Renal cortex interstitium (tissue), 11 donors: ENCODE results near the gene SNX3. TPM values are rescaled to one million over a fixed set of nuclear protein-coding genes. Genes with fewer than 3 reads are reported as not detected.

ENCODE experiments used
- DNase-seq, 11 donors: peaks; one replicate each; pipeline ENCODE4 v3.0.0-alpha.2; 2013; ENCODE audit warnings: low read depth in 9 of 11, low spot score in 4 of 11; ENCODE audit errors: extremely low read depth in 1 of 11
- polyA plus RNA-seq, 3 donors: library from polyadenylated mRNA; unstranded; fragments of 120-200 nt; gene quantifications; one replicate each; pipeline ENCODE4 v1.2.1, GENCODE V29; 2013; ENCODE audit not compliant: insufficient read length in 3 of 3

Gene SNX3
- polyA plus RNA-seq, 3 donors = 193 to 229 (median 223) TPM

DNA sequence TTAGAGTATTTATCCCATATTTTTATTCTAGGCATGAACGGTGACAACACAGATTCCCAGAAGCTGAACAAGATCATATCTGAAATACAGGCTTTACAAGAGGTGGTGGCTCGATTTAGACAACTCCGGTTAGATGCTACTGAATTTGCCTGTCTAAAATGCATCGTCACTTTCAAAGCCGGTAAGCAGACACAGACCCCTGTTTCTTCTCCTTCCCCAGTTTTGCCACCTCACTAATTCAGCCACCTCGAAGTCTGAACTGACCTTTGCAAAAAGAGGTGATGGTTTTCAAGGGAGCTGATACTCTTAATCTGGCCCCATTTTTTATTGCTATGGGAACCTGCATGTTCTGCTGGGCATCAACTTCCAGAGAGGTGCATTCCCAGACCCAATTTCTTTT lies 80.1 kb downstream of the SNX3 start:
- no peak for DNase-seq

DNA sequence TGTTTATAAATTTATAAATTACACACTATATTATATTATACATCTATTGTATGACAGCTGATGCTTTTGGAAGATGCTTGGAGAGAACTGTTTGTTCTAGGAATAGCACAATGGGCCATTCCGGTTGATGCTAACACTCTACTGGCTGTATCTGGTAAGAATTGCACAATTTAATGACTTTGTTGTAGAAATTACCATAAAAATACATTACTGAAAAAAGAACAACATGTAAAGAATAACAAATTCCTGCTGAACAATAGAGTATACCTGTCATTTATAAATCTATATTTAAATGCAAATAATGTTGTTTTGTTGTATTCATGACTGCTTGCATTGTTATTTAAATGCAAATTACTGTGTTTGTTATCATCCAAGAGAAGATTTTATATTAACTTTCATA lies 80.6 kb downstream of the SNX3 start:
- no peak for DNase-seq

DNA sequence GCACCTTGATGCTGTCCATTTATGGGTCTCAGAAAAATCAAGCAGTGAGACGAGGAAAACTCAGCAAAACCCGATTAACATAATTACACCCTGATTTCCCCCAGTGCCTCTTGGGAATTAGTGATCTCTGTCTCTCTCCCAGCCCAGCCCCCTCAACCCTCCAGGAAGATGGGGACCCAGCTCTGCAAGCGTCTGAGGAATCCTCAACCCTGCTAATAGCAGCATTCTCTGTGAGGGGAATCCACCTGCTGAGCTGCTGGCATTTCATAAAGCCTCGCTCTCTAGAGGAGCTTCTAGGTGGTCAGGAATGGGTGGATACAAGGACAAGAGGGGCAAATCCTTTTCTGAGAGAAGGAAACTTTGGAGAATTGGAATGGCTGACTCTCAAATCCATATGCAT lies 81.1 kb downstream of the SNX3 start:
- DNase-seq = no peak

DNA sequence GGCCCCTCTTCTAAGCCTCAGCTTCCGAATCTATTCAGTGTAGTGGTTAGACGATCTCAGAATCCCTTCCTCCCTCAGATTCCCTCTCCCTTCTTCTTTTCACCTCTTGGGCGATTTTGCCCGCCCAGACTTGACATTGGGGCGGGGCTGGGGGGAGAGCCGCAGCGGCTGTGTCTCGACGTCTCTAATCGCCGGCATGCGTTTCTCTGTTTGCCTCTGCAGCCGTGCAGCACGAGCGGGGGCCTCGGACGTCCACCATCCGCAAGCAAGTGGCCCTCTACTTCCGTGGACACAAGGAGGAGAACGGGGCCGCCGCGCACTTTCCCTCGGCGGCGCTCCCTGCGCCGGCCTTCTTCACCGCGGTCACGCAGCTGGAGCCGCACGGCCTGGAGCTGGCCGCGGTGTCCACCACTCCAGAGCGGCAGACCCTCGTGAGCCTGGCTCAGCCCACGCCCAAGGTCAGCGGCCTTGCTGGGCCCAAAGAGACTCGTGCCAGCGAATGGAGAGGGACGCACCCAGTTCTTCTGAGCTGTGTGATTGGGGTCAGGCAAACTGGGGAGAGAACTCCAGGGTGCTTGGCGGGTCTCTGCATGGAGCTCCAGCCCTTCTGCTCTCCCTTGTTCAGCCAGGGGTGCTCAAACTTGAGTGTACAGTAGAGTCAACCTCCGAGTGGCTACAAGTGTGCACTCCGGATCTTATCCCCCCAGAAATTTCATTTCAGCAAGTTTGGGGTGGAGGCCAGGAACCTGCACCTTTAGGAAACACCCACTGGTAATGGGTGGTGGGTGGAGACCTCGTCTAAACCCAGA lies 84.4 kb downstream of the SNX3 start:
- DNase-seq = no peak

DNA sequence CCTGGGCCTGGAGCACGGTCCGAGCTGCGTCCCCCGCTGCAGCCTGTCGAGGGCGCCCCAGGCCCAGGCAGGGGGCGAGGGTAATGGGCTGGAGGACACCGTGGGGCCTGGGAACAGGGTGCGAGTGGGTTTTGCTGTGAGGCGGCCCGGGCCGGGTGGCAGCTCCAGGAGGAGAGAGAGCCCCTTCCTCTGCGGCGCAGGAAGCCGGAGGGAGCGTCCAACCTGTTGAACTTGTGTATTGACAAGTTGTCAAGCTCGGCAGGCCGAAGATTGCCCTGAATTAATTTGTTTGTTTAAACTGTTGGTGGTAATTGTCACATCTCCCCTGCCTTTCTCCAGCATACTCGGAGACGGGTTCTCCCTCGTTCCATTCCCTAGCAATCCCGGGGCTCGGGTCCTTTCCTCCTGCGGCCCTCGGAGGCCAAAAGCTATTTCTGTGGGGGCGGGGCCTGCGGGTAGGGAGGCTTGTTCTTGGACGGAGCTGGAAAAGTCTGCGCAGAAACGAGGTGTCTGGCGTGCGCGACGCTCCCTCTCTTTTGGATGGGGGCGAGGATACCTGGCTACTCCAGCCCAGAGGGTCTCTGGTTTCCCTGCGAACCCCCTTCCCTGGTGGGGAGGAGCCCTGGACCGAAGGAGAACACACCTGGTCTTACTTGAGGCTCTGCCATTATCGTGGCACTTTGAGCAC lies 85.1 kb downstream of the SNX3 start:
- DNase-seq = no peak

DNA sequence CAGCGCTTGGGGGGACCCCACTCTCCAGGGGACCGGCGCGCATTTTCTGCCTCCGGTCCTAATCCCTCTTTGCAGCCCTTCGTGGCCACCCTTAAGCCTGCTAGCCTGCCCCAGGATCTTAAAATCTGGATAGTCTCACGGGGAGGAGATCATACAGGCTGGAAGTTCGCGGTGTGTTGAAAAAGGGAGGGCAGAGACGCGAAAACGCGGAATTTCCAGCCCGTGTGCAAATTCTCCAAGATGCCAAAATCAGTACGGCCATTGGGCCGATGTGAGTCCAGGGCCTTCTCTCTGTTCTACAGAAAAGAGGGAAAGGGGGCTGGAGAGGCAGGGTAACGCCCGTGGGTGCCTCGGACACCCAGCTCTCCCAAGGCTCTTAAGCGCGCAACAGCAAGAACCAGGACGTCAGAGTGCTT lies 85.7 kb downstream of the SNX3 start:
- no peak for DNase-seq

DNA sequence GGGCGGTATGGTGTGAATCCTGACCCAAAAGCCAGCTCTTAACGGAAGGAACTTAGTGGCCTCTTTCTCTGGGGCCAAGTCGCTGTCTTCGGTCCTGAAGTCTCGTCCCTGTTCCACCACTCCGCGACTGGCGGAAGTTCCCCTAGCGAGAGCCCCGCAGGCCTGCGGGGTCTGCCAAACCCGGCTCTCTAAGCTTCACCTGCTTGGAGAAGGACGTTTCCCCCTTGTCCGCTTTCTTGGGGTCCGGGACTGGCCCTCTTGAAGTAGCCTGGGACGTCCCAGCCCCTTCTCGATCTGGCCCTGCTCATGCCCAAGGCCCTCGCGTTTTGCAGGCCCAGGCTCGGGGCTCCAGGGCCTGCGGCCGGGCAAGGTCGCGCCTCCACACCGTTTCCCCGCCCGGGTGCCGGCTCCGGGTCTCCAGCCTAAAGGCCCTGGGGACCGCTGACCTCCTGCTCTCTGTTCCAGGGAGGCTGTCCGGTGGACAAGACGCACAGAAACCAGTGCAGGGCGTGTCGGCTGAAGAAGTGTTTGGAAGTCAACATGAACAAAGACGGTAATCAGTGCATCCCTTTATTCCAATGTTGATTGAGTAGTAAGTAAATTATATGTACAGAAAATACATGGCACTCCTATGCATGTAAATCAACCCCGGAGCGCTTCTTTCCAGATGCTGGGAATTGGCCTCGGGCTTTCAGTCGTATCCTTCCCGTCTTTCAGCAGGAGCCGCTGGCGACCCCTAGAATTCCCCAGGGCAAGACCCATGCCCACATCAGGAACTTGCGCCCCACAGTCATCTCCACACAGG lies 86.3 kb downstream of the SNX3 start:
- peak in 10 of 11 donors; percentile 50 to 71 (median 64) for DNase-seq

DNA sequence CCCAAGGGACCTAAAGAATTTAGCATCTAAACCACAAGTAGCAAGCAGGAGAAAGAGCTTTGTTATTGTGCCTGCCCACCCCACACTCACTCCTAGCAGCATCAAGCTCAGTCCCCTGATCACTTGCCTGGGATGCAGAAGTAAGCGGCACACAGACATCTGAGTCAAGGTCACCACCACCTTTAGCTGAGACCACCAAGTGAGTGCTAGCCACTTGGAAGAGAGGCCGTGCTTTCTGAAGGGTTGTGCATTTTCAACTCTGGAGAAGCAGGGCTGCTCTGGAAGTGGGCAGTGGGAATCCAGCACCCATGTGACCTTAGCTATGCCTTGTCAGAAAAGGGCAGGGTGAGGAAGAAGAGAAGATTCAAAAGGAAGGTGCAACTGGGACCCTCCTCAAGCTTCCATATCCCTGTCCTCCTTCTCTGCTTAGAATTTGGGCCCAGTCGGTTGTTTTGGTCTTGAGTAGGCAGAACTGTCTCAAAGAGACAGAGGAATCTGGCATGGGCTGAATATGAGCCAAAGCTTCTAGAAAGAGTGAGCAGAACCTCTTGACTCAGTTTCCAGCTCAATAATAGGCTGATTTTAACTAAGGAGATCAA lies 88.8 kb downstream of the SNX3 start:
- no peak for DNase-seq

DNA sequence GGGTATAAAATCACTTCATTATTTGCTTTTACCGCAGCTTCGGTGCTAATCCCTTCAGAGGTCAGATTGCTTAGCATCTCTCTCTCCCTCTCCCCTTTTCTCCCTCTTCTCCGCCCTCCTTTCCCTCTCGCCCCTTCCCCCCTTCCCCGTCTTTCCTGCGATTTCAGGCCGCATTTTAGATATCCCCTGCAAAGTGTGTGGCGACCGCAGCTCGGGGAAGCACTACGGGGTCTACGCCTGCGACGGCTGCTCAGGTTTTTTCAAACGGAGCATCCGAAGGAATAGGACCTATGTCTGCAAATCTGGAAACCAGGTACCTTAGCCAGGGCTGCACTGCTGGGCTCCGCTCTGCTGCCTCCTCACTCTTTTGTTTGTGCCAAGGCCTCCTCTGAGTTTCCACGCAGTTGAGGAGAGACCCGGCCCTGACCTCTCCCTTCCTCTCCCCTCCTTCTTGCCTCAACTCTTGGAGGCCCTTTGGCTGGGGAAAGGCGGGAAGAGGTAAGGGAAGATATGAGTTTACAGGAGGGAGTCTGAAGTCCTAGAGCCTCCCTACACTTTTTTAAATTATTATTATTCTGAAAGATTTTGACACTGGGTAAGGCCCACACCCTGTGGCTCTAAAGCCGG lies 89.4 kb downstream of the SNX3 start:
- no peak for DNase-seq

DNA sequence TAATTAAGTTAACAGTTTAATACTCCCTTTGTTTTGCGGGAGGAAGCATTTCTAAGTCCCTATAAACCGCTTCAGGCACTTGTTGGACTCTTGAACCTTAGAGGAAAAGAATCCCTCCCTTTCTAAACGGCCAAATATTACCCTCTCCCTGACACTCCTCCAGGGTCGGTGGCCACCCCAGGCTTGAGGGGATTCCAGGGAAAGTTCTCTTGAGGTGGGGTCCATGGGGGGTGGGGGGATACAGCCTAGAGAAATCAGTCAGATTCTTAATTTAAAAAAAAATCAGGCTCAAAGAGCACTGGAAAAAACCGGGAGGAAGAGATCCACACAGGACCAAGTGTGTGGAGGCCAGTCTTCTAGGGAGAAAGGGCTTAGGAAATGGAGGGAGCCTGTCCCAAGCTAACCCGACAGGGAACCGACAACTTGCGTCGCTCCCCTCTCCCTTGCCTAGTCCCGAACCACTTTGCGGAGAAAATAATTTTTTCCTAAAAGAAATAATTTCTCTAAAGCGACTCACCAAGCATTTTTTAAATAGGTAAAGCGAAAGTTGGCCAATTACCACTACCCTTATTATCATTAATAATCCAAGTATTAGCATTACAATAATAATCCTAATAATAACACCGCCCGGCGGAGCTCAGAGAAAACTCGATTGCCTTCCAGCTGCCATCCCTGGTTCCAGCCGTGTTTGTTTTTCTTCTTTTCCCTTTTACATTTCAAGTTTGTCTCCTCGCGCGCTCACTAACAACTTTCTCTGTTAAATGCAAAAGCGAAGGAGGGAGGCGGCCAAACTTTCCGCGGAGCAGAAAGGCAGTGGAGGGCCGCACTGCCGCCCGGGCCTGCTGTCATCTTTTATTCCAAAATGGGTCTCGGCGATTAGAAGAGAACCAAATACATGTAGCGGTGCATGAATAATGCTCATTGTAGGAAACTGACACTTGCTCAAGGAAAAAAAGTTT lies 90.2 kb downstream of the SNX3 start:
- no peak for DNase-seq

DNA sequence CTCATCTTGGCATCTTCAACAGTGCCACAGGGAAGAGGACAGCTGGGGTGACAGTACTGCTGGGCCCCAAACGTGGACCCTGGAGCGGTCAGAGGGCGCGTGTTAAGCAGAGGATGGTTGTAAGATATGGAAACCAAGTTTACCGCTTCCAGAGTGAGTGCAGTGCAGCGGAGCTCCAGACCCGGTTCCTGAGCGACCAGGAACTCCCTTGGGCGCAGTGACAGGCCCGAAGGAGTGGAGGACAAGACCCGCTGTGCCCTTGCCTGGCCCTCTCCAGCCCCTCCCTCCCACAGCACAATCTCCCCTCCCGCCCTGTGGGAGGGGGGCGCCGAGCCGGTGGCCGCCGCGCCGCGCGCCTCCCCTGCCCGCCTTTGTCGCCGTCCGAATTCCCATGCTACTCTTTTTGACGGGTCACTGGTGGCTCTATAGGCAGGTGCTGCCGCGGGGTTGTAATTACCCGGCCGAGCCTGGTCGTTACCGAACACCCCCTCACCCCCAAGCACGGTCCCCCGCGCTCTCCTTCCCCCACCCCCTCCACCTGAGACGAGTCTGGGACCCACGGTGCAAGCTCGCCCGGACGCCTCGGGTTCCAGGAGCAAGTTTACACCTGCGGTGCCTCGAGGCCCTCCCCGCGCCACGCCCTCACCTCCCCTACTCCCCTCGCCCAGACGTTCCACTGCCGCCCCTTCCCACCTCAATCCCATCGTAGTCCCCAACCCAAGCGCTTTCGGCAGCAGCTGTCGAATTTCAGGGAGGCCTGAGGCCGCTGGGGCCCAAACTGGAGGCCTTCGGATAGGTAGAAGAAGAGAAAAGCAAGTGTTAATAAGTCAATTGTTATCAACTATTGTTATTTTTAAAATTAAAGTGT lies 91.1 kb downstream of the SNX3 start:
- DNase-seq = no peak

DNA sequence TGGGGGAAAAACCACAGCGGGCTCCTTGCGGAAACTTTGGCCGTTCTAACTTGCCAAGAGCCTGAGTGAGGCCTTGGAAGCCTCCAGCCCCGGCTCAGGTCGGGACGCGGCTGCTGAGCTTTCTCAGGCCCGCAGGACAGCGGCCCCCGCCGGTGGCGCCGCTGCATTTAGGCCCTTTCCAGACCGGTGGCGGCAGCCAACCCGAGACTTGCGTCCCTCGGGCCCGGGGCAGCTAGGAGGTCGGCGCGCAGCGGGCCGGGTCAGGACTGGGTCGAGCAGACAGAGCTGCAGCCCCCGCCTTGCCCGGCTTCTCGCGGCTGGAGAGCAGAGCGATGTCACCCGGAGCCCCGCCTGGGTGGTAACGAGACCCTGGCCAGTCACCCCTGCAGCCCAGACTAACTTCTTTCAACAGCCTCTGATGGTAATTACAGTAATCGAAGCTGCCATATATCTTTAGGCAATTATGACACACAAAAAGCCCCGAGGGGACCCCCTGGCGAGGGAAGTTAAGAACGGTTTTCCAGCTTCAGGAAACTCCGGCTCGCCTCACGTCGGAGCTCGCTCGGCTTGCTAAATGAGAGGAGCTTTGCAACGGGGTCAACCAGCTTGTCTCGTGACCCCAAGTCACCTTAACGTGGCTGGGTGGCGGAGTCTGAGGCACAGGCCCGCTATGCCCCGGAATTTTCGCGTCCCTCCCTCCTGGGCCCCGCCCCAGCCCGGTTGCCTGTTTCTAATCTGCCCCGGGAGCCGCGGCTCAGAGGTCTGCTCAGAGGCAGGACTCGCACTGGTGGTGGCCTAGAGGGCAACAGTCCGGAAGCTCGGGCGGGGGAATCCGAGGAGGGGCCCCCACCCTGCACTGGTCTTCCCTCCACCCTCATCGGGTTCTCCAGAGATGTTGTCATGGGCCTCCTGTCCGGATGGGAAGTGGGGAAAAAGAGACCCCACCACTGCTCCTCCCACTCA lies 92.1 kb downstream of the SNX3 start:
- no peak for DNase-seq

DNA sequence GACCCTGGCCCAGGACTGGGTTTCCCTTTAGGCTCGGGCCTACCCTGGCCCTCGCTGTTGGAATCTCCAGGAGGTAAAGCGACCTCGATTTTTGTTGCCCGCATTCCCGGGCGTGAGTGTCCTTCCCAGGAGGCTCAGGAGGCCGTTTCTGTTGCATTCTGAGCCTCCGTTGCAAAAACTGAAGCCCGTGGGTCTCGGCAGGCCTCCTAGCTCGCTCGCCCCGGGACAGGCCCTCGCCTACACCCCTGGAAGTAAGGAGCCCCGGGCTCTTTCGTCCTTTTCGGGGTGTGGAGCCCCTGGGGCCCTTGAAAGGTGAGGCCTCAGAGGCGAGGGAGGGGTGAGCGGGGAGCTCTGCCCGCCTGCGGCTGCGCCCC lies 92.8 kb downstream of the SNX3 start:
- no peak for DNase-seq

DNA sequence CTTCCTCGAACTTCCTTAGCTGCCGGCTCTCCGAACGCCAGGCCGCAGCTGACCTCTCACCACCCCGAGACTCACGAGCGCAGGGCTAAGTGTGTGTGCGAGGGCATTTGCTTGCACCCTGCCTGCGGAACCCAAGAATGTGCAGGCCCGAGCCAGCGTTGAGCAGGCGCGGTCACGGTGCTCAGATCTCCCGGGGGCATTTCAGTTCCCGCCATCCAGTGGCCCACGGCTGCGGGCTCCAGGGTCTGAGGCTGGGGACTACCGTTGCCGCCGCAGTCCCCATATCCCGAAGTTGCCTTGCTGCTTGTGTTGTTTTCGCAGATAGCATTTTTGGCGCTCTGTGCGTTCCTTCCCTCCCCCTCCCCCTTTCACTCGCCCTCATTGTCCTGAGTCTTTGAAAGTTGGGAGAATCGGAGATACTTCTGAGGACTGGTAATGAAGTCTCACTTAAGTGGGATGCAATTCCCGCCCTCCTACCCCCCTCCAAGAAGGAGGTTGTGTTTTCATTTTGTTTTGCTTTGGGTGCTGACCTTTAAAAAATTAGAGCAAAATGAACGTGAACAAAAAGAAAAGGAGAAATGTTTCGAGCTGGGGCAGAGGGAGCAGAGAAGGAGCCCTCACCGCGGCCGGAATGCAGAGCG lies 93.3 kb downstream of the SNX3 start:
- no peak for DNase-seq

DNA sequence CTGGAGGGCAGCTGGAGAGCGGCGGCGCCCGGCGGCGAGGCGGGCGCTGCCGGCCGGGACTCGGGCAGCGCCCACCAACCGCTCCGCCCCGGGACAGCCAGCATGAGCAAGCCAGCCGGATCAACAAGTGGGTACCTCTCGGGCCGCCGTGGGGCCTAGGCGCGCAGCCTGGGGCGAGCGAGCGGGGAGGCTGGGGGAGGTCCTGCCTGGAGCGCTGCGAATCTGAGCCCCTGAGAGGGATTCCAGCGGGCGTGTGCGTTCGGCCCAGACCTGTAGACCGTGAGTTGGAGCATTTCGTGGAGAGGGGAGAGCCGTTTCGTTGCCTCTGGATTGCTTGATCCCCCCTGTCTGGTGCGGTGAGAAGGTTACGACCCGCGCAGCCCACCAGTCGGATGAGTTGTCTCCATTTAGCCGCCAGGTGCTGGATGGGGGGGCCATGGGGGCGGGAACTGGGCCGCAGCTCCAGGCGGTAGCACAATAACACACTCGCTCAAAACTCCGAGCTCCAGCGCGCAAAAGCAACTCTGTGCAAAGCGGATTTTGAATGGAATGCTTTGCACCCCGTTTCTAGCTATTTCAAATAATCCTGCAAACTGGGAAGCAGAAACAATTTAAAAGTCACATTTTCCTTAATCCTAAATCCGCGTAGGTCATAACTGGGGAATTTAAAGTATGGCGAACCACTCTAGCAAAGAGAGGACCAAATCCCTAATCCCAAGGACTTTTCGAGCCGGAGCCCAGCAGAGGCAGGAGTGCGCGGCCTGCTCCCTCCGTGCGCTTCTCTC lies 94.0 kb downstream of the SNX3 start:
- no peak for DNase-seq
